ENCODE results near the gene JDP2. TPM values are rescaled to one million over a fixed set of nuclear protein-coding genes. Genes with fewer than 3 reads are reported as not detected.

Gene JDP2
- total RNA-seq, 4 donors from 2014 or later, result 59.7 to 141 (median 78.4) TPM

DNA sequence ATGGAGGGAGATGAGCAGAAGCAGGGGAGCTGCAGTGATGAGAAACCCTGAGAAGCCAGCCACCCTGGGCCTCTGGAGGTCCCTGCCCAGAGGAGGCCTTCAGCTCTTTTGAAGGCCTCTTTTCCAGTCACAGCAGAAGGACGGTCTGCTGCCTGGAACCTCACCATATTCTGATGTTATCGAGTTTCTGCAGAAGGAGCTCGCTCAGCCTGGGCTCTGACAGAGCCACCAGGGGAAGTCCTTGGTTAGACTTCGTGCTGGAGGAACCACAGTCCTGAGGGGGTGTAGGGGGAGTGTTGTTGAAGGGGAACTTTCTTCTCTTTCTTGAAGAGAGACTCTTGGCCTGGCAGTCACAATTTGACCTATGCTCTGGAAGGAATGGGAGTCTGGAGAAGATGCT lies 69.4 kb downstream of the JDP2 start:
- TF ChIP-seq, protein P1, sequence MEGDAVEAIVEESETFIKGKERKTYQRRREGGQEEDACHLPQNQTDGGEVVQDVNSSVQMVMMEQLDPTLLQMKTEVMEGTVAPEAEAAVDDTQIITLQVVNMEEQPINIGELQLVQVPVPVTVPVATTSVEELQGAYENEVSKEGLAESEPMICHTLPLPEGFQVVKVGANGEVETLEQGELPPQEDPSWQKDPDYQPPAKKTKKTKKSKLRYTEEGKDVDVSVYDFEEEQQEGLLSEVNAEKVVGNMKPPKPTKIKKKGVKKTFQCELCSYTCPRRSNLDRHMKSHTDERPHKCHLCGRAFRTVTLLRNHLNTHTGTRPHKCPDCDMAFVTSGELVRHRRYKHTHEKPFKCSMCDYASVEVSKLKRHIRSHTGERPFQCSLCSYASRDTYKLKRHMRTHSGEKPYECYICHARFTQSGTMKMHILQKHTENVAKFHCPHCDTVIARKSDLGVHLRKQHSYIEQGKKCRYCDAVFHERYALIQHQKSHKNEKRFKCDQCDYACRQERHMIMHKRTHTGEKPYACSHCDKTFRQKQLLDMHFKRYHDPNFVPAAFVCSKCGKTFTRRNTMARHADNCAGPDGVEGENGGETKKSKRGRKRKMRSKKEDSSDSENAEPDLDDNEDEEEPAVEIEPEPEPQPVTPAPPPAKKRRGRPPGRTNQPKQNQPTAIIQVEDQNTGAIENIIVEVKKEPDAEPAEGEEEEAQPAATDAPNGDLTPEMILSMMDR (IDR thresholded peaks at IDR 0.05), result no peak
- ATAC-seq (ENCODE audit: low FRiP score) (no peak), DNase-seq (ENCODE audit: low spot score) (no peak)

DNA sequence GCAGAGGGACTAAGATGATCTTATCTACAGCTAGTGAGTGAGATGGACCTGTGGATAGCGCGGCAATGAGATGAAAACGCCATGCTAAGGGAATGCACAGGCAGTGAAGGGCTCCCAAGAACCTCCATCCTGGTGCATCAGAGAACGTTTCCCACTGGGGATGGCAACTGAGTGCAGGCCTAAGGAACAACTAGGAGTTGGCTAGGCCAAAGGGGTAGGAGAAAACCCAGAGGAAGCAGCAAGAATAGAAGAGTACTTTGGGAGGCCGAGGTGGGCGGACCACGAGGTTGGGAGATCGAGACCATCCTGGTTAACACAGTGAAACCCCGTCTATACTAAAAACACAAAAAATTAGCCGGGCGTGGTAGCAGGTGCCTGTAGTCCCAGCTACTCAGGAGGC lies 69.9 kb downstream of the JDP2 start:
- DNase-seq (ENCODE audit: low spot score), result no peak
- TF ChIP-seq, protein P1 (IDR thresholded peaks at IDR 0.05), result no peak
- ATAC-seq (ENCODE audit: low FRiP score), result no peak

DNA sequence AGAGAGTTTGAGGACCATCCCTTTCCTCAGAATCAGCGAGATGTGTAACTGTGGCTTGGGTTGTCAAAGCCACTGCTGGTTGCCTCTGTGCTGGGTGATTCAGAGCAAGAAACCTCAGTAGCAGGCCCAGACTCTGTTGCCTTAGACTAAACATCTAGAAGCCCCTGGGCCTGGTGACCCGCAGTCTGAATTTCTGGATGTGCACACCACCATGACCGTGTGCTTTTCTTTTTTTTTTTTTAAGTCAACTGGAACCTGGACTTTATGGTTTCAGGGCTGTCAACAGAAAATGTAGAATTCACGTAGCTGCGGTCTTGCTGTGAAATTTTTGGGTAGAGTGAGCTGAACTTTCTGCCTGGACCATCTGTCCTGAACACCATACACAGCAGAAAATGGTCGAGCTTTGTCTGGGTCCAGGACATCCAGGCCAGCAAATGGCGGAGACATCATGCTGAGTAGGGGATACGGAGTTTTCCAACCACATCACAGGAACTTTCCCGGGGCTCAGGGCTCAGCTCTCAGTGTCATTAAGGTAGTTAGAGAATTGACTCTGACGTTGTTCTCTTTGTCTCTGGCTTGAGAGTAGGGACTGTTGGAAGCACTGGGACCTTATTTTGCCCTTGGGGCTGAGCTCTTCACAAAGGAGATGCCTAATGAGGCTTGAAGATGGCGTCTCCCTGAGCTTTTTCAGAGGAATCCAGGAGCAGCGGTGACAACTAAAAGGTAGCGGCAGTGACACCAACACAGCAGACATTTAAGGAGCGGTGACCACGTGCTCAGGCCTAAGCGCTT lies 71.5 kb downstream of the JDP2 start:
- ATAC-seq (ENCODE audit: low FRiP score) (no peak), DNase-seq (ENCODE audit: low spot score) (no peak)
- TF ChIP-seq, protein P1 (IDR thresholded peaks at IDR 0.05), result no peak

DNA sequence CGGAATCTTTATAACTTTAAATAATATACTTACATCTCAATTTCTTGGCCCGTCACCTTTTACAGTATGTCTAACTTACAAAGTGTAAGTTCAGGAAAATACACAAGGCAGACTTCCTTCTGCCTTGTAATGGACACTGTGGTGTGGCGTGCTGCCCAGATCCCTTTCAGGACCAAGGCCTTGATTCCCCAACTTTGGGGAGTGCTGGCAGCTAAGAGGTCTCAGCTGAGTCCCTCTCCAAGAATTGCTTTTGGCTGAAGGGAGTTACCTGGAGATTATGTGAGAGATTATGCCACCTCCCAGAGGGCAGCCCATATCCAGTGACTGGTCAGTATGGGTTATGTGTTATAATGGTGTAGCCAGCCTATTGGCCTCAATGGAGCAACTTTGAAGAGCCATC lies 73.3 kb downstream of the JDP2 start:
- DNase-seq (ENCODE audit: low spot score) (no peak), ATAC-seq (ENCODE audit: low FRiP score) (no peak)
- TF ChIP-seq, protein P1 (IDR thresholded peaks at IDR 0.05), result no peak

DNA sequence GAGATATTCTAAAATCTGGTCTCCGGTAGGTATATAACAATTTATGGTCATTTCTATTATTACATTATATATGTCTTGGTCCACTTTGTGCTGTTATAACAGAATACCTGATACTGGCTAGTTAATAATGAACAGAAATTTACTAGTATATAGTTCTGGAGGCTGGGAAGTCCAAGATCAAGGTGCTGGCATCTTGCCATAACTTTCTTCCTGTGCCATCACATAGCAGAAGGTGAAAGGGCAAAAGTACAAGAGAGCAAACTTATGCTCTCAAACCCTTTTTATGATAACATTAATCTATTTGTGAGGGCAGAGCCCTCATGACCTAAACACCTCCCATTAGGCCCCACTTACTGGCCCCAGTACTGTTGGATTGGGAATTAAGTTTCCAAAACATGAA lies 76.6 kb downstream of the JDP2 start:
- no peak for ATAC-seq (ENCODE audit: low FRiP score)
- no peak for DNase-seq (ENCODE audit: low spot score)
- TF ChIP-seq, protein P1 (IDR thresholded peaks at IDR 0.05), result no peak

DNA sequence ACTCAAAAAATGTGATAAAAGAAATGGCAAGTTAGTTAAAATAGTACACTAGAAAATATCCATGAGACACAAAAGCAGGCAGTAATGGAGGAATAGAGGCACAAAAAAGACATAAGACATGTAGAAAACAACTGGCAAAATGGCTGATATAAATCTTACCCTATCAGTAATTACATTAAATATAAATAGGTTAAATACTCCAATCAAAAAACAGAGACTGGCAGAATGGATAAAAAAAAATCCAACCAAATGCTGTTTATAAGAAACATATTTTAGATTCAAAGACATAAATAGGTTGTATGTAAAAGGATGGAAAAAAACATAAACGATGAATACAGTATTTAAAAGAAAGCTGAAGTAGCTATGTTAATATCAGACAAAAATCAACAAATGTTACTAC lies 79.1 kb downstream of the JDP2 start:
- DNase-seq (ENCODE audit: low spot score), result no peak
- ATAC-seq (ENCODE audit: low FRiP score), result no peak
- TF ChIP-seq, protein P1 (IDR thresholded peaks at IDR 0.05), result no peak

DNA sequence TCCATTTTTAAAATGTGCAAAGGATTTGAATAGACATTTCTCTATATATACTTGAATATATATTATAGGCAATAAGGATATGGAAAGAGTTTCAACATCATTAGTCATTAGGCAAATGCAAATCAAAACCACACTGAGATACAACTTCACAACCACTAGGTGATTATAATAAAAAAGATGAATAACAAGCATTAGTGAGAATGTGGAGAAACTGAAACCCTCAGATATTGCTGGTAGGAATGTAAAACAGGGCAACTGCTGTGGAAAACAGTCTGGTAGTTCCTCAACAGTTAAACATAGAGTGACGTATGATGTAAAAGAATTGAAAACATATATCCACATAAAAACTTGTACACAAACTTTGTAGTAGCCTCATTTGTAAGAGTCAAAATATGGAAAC lies 82.7 kb downstream of the JDP2 start:
- ATAC-seq (ENCODE audit: low FRiP score), result no peak
- no peak for DNase-seq (ENCODE audit: low spot score)
- TF ChIP-seq, protein P1 (IDR thresholded peaks at IDR 0.05), result no peak
